B cell (primary cell): ENCODE measurements around the gene ARFGEF2. TPM values are rescaled to one million over a fixed set of nuclear protein-coding genes. Genes with fewer than 3 reads are reported as not detected.

ENCODE experiments used
- ATAC-seq: fragments of 200-7000 bp; cut with Tn5 transposase; one replicate; pipeline ENCODE4 v1.10.0; 2021; ENCODE audit warnings: low read depth, mild to moderate bottlenecking, moderate number of reproducible peaks, moderate library complexity
- CTCF ChIA-PET: fragments of 350-600 bp; sonication (Branson Sonifier 250); formaldehyde crosslinking; loops from one replicate; lab custom pipeline; 2021; ENCODE audit warnings: antibody characterized with exemption, inconsistent platforms; lab: Charles Lee
- POLR2A ChIA-PET: fragments of 350-600 bp; sonication (Branson Sonifier 250); formaldehyde crosslinking; loops from one replicate; lab custom pipeline; 2021; ENCODE audit warnings: antibody characterized with exemption; lab: Charles Lee
- DNase-seq: peaks from one replicate; pipeline ENCODE4 v3.0.0; 2013
- H2AFZ ChIP-seq: 2 replicates; pipeline ENCODE4 v1.6.1; 2012; ENCODE audit warnings: mild to moderate bottlenecking, low read depth, low read length; ENCODE audit not compliant: insufficient read depth, poor library complexity, severe bottlenecking
- H3K27ac ChIP-seq, 2 donors: 1 replicate in 1 of 2; 2 replicates in 1 of 2; pipeline ENCODE4 v1.5.1; 2012 to 2013; ENCODE audit warnings: low read length in 2 of 2, mild to moderate bottlenecking in 2 of 2, moderate library complexity in 1 of 2
- H3K27me3 ChIP-seq, 4 experiments: fragments of 200-600 bp in 1 of 4; sonication (generic) in 1 of 4; replicated peaks in 1 of 4; 1 replicate in 2 of 4; 2 replicates in 2 of 4; pipeline versions ENCODE4 v1.6.1 to v1.7.0; 2013 to 2016; ENCODE audit warnings: low read length in 3 of 4, mild to moderate bottlenecking in 2 of 4, mixed read lengths in 1 of 4, moderate library complexity in 1 of 4; ENCODE audit not compliant: insufficient read depth in 4 of 4, control insufficient read depth in 3 of 4; ENCODE audit errors: control extremely low read depth in 1 of 4
- H3K36me3 ChIP-seq, 2 experiments: replicated peaks in 1 of 2; 1 replicate in 1 of 2; 2 replicates in 1 of 2; pipeline versions ENCODE4 v1.6.1 to v1.7.1; 2013; ENCODE audit warnings: low read length in 1 of 2; ENCODE audit not compliant: insufficient read depth in 2 of 2, control insufficient read depth in 1 of 2; ENCODE audit errors: control extremely low read depth in 1 of 2, extremely low read depth in 1 of 2
- H3K4me1 ChIP-seq, 2 donors: fragments of 200-600 bp in 1 of 2; sonication (generic) in 1 of 2; 1 replicate in 1 of 2; 2 replicates in 1 of 2; pipeline versions ENCODE4 v1.5.1 to v1.6.1; 2013 to 2017; ENCODE audit warnings: low read length in 2 of 2; ENCODE audit not compliant: control insufficient read depth in 2 of 2, insufficient read depth in 2 of 2
- H3K4me2 ChIP-seq: replicated peaks from 2 replicates; pipeline ENCODE3; 2012; ENCODE audit warnings: mild to moderate bottlenecking, low read depth, low read length; ENCODE audit not compliant: poor library complexity, severe bottlenecking
- H3K4me3 ChIP-seq, 5 experiments: fragments of 200-600 bp in 1 of 5; sonication (generic) in 1 of 5; 1 replicate in 3 of 5; 2 replicates in 2 of 5; pipeline versions ENCODE4 v1.5.1 to v1.7.0; 2011 to 2016; ENCODE audit warnings: low read length in 4 of 5, mild to moderate bottlenecking in 4 of 5, low read depth in 2 of 5, control low read depth in 1 of 5, moderate library complexity in 1 of 5; ENCODE audit not compliant: insufficient read depth in 1 of 5; ENCODE audit errors: control extremely low read depth in 1 of 5, extremely low read depth in 1 of 5
- H3K79me2 ChIP-seq: fragments of 200-600 bp; sonication (generic); one replicate; pipeline ENCODE4 v1.6.0; 2016; ENCODE audit warnings: low read length; ENCODE audit not compliant: control insufficient read depth, insufficient read depth
- H3K9ac ChIP-seq: fragments of 200-600 bp; sonication (generic); 2 replicates; pipeline ENCODE4 v1.6.1; 2017; ENCODE audit warnings: mild to moderate bottlenecking, low read length, moderate library complexity
- H3K9me3 ChIP-seq, 3 donors: one replicate each; pipeline versions ENCODE4 v1.6.1 to v1.7.1; 2013; ENCODE audit warnings: low read length in 2 of 3; ENCODE audit not compliant: control insufficient read depth in 2 of 3, insufficient read depth in 1 of 3; ENCODE audit errors: control extremely low read depth in 1 of 3
- H4K20me1 ChIP-seq: 2 replicates; pipeline ENCODE4 v1.6.0; 2012; ENCODE audit warnings: mild to moderate bottlenecking, low read length; ENCODE audit not compliant: insufficient read depth, control insufficient read depth, poor library complexity, severe bottlenecking
- H3K27ac Mint-ChIP-seq: one replicate; pipeline ENCODE4 v1.8.0; 2021; ENCODE audit warnings: mixed read lengths
- H3K27me3 Mint-ChIP-seq: one replicate; pipeline ENCODE4 v1.8.0; 2021; ENCODE audit warnings: mixed read lengths
- H3K4me1 Mint-ChIP-seq: one replicate; pipeline ENCODE4 v1.8.0; 2021; ENCODE audit warnings: mixed read lengths
- H3K4me3 Mint-ChIP-seq: one replicate; pipeline ENCODE4 v1.8.0; 2021; ENCODE audit warnings: mixed read lengths
- H3K9me3 Mint-ChIP-seq: one replicate; pipeline ENCODE4 v1.8.0; 2022; ENCODE audit warnings: mixed read lengths; ENCODE audit not compliant: insufficient read depth
- CTCF ChIP-seq: fragments of 200-600 bp; IDR thresholded peaks from one replicate; pipeline ENCODE4 v1.8.0; 2022; ENCODE audit warnings: antibody characterized with exemption, mild to moderate bottlenecking
- EZH2 ChIP-seq: IDR thresholded peaks from 2 replicates; pipeline ENCODE4 v1.6.1; 2012; ENCODE audit warnings: borderline replicate concordance, low read depth, mild to moderate bottlenecking, moderate library complexity, low read length; ENCODE audit not compliant: insufficient read depth, poor library complexity, severe bottlenecking
- WGBS: methylation state at CpG from one replicate; pipeline ENCODE4 v1.1.5; 2013; ENCODE audit warnings: missing lambda C conversion rate; ENCODE audit not compliant: insufficient coverage; 5-methylcytosine and 5-hydroxymethylcytosine counted together
- intact Hi-C: fragments of 100-400 bp; cut with micrococcal nuclease; formaldehyde crosslinking; loops from one replicate; pipeline ENCODE4 v1.10.0; 2022
- polyA plus RNA-seq: library from polyadenylated mRNA; depleted of rRNA; stranded (reverse); fragments of >200 nt; gene quantifications from 2 replicates; pipeline ENCODE4 v1.2.3, GENCODE V29; 2012
- total RNA-seq, 2 donors: library from RNA; stranded (reverse); fragments of 120-200 nt in 1 of 2; gene quantifications; 1 replicate in 1 of 2; 2 replicates in 1 of 2; pipeline versions ENCODE4 v1.2.3 to v1.2.4, GENCODE V29; 2013 to 2022

Gene ARFGEF2
- total and polyA plus RNA-seq, 2 donors (not counting 1 experiment from before 2014, with no cell fraction given): 10.8 to 34.3 TPM

GRCh38 chr20:48920527-48921167 is 864 bp upstream of the ARFGEF2 start:
- peak overlapping the region; percentile 80 for H3K4me2 ChIP-seq
- Mint-ChIP-seq H3K27me3 (no peaks in the 10 kb centered on the region), H3K4me1 (peaks cover 43% of the 10 kb centered on the region), H3K4me3 (peak overlapping the region; percentile 92), H3K9me3 (no peaks in the 10 kb centered on the region), H3K27ac (peak overlapping the region; percentile 94)
- TF ChIP-seq CTCF (no peak), EZH2 (no peak)
- DNase-seq: no peak
- peaks cover 6% of the 10 kb centered on the region for H4K20me1 ChIP-seq
- 0% methylated on average over 5 of the region's 10 CpGs for WGBS
- H3K27ac ChIP-seq: peak overlapping the region; percentile 88 to 91
- intact Hi-C loops: loop anchor here (1.0 to 5.0 kb wide), 7 partner anchors 73 to 1193 kb away; partner anchors contain the start of genes CSE1L, DDX27, SPATA2 and ZNFX1
- POLR2A ChIA-PET: no interaction called here
- peak overlapping the region; percentile 59 to 91 (median 86) for H3K4me3 ChIP-seq
- H3K36me3 ChIP-seq: no peaks in the 10 kb centered on the region
- peak overlapping the region; percentile 86 for H3K9ac ChIP-seq
- H3K27me3 ChIP-seq: no peaks in the 10 kb centered on the region
- ATAC-seq: no peak
- peaks cover 41 to 48% of the 10 kb centered on the region in 2 donors for H3K4me1 ChIP-seq
- H2AFZ ChIP-seq: peak overlapping the region; percentile 88
- no peaks in the 10 kb centered on the region for H3K9me3 ChIP-seq
- peaks cover 48% of the 10 kb centered on the region for H3K79me2 ChIP-seq
- CTCF ChIA-PET: interaction anchor here (0.9 to 1.5 kb wide), 2 partner anchors 209 to 263 kb away, joined by 3 to 4 read pairs; no protein-coding TSS in a partner anchor
